ENCODE results near the gene NEBL.

Gene NEBL

GRCh38 chr10:20890491-20891337 lies 6.4 kb downstream of the NEBL start:
- Mint-ChIP-seq H3K27me3 (peaks cover 0 to 4% of the 10 kb centered on the region in 2 donors), H3K36me3 (ENCODE audit: insufficient read depth) (no peaks in the 10 kb centered on the region), H3K4me3 (no peak overlapping the region), H3K4me1 (ENCODE audit: low read depth in 2 of 2) (no peaks in the 10 kb centered on the region), H3K27ac (no peak overlapping the region), H3K9me3 (peaks cover 0 to 7% of the 10 kb centered on the region in 2 donors)
- DNase-seq (no peak), ATAC-seq (replicated peaks) (no peak)

GRCh38 chr10:20890009-20890408 lies 7.1 kb downstream of the NEBL start:
- Mint-ChIP-seq H3K4me1 (ENCODE audit: low read depth in 2 of 2) (no peaks in the 10 kb centered on the region), H3K9me3 (peaks cover 0 to 7% of the 10 kb centered on the region in 2 donors), H3K27ac (no peak overlapping the region), H3K27me3 (peaks cover 0 to 4% of the 10 kb centered on the region in 2 donors), H3K4me3 (no peak overlapping the region), H3K36me3 (ENCODE audit: insufficient read depth) (no peaks in the 10 kb centered on the region)
- ATAC-seq (replicated peaks) = no peak
- no peak for DNase-seq

GRCh38 chr10:20888620-20889330 lies 8.3 kb downstream of the NEBL start:
- Mint-ChIP-seq H3K4me1 (ENCODE audit: low read depth in 2 of 2) (no peaks in the 10 kb centered on the region), H3K4me3 (no peak overlapping the region), H3K27ac (no peak overlapping the region), H3K9me3 (peaks cover 0 to 5% of the 10 kb centered on the region in 2 donors), H3K36me3 (ENCODE audit: insufficient read depth) (no peaks in the 10 kb centered on the region), H3K27me3 (no peaks in the 10 kb centered on the region)
- DNase-seq (no peak), ATAC-seq (replicated peaks) (no peak)

GRCh38 chr10:20887706-20888555 lies 9.2 kb downstream of the NEBL start:
- H3K27ac Mint-ChIP-seq = no peak overlapping the region
- DNase-seq (no peak), ATAC-seq (replicated peaks) (no peak)
- no peaks in the 10 kb centered on the region for H3K4me1 Mint-ChIP-seq (ENCODE audit: low read depth in 2 of 2)
- H3K4me3 Mint-ChIP-seq = no peak overlapping the region
- peaks cover 0 to 5% of the 10 kb centered on the region in 2 donors for H3K9me3 Mint-ChIP-seq
- H3K36me3 Mint-ChIP-seq (ENCODE audit: insufficient read depth) = no peaks in the 10 kb centered on the region
- no peaks in the 10 kb centered on the region for H3K27me3 Mint-ChIP-seq

- Mint-ChIP-seq H3K9me3 (no peaks in the 10 kb centered on the region), H3K36me3 (ENCODE audit: insufficient read depth) (no peaks in the 10 kb centered on the region), H3K4me1 (ENCODE audit: low read depth in 2 of 2) (no peaks in the 10 kb centered on the region), H3K27me3 (no peaks in the 10 kb centered on the region), H3K4me3 (no peak overlapping the region), H3K27ac (no peak overlapping the region)
- ATAC-seq (replicated peaks) (no peak), DNase-seq (no peak)
These were observed 11.4 kb downstream of the NEBL start for GRCh38 chr10:20885678-20886077.

GRCh38 chr10:20883552-20883951 lies 13.6 kb downstream of the NEBL start:
- DNase-seq (no peak), ATAC-seq (replicated peaks) (no peak)
- H3K36me3 Mint-ChIP-seq (ENCODE audit: insufficient read depth) = no peaks in the 10 kb centered on the region
- H3K27me3 Mint-ChIP-seq = no peaks in the 10 kb centered on the region
- no peaks in the 10 kb centered on the region for H3K4me1 Mint-ChIP-seq (ENCODE audit: low read depth in 2 of 2)
- H3K27ac Mint-ChIP-seq = no peak overlapping the region
- H3K9me3 Mint-ChIP-seq = no peaks in the 10 kb centered on the region
- H3K4me3 Mint-ChIP-seq = no peak overlapping the region

GRCh38 chr10:20882091-20882490 lies 15.0 kb downstream of the NEBL start:
- Mint-ChIP-seq H3K36me3 (ENCODE audit: insufficient read depth) (no peaks in the 10 kb centered on the region), H3K27me3 (no peaks in the 10 kb centered on the region), H3K9me3 (no peaks in the 10 kb centered on the region), H3K4me3 (no peak overlapping the region), H3K4me1 (ENCODE audit: low read depth in 2 of 2) (no peaks in the 10 kb centered on the region), H3K27ac (no peak overlapping the region)
- ATAC-seq (replicated peaks) = no peak
- no peak for DNase-seq

GRCh38 chr10:20879136-20879535 lies 18.0 kb downstream of the NEBL start:
- Mint-ChIP-seq H3K4me3 (no peak overlapping the region), H3K4me1 (ENCODE audit: low read depth in 2 of 2) (no peaks in the 10 kb centered on the region), H3K27ac (no peak overlapping the region), H3K36me3 (ENCODE audit: insufficient read depth) (no peaks in the 10 kb centered on the region), H3K9me3 (peaks cover 0 to 2% of the 10 kb centered on the region in 2 donors), H3K27me3 (no peaks in the 10 kb centered on the region)
- no peak for ATAC-seq (replicated peaks)
- no peak for DNase-seq

- Mint-ChIP-seq H3K27ac (no peak overlapping the region), H3K9me3 (peaks cover 0 to 2% of the 10 kb centered on the region in 2 donors), H3K4me1 (ENCODE audit: low read depth in 2 of 2) (no peaks in the 10 kb centered on the region), H3K4me3 (no peak overlapping the region), H3K27me3 (no peaks in the 10 kb centered on the region), H3K36me3 (ENCODE audit: insufficient read depth) (no peaks in the 10 kb centered on the region)
- ATAC-seq (replicated peaks) (no peak), DNase-seq (no peak)
These were observed 18.8 kb downstream of the NEBL start for GRCh38 chr10:20877986-20878983.

- H3K9me3 Mint-ChIP-seq = peaks cover 0 to 2% of the 10 kb centered on the region in 2 donors
These were observed 19.6 kb downstream of the NEBL start for GRCh38 chr10:20877554-20877953.

GRCh38 chr10:20874261-20874660 lies 22.9 kb downstream of the NEBL start:
- no peak for ATAC-seq (replicated peaks)

More at GRCh38 chr10:20877554-20877953, 19.6 kb downstream of the NEBL start:
- Mint-ChIP-seq H3K4me1 (ENCODE audit: low read depth in 2 of 2) (no peaks in the 10 kb centered on the region), H3K27ac (no peak overlapping the region), H3K27me3 (no peaks in the 10 kb centered on the region), H3K4me3 (no peak overlapping the region), H3K36me3 (ENCODE audit: insufficient read depth) (no peaks in the 10 kb centered on the region)
- ATAC-seq (replicated peaks) (no peak), DNase-seq (no peak)

GRCh38 chr10:20871970-20872369 lies 25.1 kb downstream of the NEBL start:
- H3K27me3 Mint-ChIP-seq = no peaks in the 10 kb centered on the region
- no peaks in the 10 kb centered on the region for H3K36me3 Mint-ChIP-seq (ENCODE audit: insufficient read depth)
- no peak for DNase-seq
- H3K4me3 Mint-ChIP-seq = no peak overlapping the region
- H3K9me3 Mint-ChIP-seq = peaks cover 0 to 6% of the 10 kb centered on the region in 2 donors
- ATAC-seq (replicated peaks) = no peak
- no peak overlapping the region for H3K27ac Mint-ChIP-seq
- H3K4me1 Mint-ChIP-seq (ENCODE audit: low read depth in 2 of 2) = no peaks in the 10 kb centered on the region

More at GRCh38 chr10:20874261-20874660, 22.9 kb downstream of the NEBL start:
- DNase-seq = no peak
- no peak overlapping the region for H3K4me3 Mint-ChIP-seq
- H3K9me3 Mint-ChIP-seq = peaks cover 0 to 4% of the 10 kb centered on the region in 2 donors
- H3K36me3 Mint-ChIP-seq (ENCODE audit: insufficient read depth) = no peaks in the 10 kb centered on the region
- no peak overlapping the region for H3K27ac Mint-ChIP-seq
- no peaks in the 10 kb centered on the region for H3K27me3 Mint-ChIP-seq
- H3K4me1 Mint-ChIP-seq (ENCODE audit: low read depth in 2 of 2) = no peaks in the 10 kb centered on the region
